Stimulated activated CD8-positive, alpha-beta memory T cell treated with anti-CD3 and anti-CD28 coated beads, Interleukin-15, amount 100 ng/mL, for 24 hours (primary cell): ENCODE results near the gene GCC1.

Source experiments
- DNase-seq: peaks from one replicate; pipeline ENCODE4 v3.0.0-alpha.2; 2020; ENCODE audit warnings: low read depth

Gene GCC1, protein sequence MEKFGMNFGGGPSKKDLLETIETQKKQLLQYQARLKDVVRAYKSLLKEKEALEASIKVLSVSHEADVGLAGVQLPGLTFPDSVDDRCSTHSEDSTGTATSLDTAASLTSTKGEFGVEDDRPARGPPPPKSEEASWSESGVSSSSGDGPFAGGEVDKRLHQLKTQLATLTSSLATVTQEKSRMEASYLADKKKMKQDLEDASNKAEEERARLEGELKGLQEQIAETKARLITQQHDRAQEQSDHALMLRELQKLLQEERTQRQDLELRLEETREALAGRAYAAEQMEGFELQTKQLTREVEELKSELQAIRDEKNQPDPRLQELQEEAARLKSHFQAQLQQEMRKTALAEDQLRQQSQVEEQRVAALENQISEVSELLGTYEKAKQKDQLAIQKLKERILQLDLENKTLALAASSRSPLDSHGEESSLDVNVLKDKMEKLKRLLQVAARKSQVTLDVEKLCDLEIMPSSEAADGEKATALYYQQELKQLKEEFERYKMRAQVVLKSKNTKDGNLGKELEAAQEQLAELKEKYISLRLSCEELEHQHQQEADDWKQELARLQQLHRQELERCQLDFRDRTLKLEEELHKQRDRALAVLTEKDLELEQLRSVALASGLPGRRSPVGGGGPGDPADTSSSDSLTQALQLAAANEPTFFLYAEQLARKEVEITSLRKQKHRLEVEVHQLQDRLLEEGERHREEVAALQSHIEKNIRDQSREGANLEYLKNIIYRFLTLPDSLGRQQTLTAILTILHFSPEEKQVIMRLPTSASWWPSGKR

DNA sequence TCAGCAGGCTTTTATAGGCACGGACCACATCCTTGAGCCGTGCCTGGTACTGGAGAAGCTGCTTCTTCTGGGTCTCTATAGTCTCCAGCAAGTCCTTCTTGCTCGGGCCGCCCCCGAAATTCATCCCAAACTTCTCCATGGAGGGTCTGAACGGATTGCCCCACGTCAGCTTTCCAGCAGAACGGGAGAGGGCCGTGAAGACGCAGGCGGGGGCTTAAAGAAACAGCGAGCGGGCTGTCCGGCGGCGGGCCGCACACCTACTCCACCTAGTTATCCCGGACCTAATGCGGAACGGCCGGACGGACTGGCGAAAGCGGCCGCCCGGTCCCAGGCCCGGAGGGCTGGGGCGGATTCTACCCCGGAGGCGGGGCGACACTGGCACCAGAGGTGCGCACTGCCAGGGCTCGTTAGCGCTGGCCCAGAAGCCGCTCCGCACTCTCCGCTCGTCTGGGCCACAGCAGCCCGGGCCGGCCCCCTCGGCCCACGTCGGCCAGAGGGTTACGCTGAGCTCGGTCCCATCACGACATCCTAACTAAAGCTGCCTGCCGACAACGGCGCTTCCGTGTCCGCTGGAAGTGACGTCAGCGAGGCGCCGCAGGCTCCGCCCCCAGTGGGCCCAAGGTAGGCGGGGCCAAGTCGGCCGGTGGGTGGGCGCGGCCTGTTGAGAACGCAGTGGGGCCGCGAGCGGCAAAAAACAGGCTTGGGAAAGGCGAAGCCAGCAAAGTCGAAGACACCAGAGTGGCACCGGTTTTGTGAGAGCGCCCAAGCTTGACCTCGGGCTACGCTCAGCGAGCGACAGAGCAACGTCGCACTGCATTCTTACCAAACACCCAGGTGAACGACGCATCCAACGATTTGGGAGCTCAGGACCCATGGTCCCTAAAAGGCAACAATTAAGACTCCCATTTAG lies at the start of gene GCC1:
GCC1 (minus strand) TSS at position 553 of the 910 bp plus-strand sequence; CDS start at position 139, 414 bp downstream.
- peak; percentile 95 for DNase-seq

DNA sequence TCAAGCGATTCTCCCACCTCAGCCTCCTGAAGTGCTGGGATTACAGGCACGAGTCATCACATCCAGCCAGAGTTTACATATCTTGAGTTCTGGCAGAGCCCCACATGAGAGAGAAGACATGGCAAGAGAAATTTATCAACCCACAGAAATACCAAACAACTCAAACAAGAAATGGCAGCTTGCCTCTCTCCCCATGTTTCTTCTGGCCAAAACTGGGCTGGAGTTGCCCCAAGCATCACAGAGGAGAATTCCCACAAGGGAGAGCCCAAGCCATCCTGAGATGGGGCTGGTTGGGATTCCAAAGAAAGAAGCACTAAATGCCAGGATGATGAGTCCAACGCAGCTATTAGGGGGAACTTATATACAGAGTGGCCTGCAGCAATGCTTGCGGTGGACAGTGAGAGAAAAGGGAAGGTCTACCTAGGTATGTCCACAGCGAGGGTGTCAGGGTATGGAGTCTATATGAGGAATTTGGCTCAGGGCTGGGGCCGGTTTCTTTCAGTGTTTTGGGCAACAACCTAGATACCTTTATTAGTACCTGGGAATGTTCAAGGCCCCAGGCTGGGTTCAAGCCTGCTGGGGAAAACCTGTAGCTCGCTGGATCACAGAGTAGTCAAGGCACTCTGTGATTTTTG lies 47.0 kb upstream of the GCC1 start:
- DNase-seq, result no peak

DNA sequence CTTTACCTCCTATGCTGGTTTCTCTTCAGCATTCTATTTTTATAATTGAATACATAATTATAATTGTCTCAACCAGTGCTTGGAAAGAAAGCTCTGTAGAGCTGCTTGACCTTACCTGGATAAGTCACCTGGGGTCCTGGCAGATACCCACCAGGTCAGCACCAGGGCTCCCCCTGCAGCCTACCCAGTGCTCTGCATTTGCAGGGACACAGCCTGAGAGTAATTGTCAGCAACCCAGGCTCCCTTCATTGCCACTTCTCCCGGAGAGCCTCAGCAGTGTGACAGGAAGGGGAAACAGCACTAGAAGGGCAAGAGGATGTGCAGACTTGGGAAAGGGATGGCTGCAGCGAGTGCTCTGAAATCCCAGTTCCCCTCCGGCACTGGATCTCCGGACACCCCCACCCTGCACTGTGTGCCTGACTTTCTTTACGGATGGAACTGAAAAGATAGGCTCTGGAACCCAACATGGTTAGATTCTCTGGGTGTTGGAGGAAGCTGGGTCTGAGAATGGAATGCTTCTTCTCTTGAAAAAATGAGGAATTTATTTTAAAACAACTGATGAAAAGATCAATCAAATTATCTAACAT lies 44.0 kb upstream of the GCC1 start:
- no peak for DNase-seq

DNA sequence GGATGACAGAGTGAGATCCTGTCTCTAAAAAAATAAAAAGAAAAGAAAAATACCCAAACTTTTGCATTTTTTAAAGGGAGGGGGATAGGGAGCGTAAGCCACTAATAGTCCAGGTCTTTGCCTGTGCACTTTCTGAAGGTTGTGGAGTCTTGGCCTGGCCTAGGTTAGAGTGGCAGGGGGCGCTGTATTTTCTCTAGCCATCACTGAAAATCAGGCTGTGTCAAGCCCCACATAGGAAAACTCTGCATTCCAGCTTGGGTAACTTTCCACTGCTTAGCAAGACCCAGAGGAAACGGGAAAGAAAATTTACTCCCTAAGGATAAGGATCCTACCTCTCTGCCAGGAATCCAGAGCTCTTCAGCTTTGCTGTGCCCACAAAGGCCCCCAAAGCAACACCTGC lies 43.0 kb upstream of the GCC1 start:
- no peak for DNase-seq

DNA sequence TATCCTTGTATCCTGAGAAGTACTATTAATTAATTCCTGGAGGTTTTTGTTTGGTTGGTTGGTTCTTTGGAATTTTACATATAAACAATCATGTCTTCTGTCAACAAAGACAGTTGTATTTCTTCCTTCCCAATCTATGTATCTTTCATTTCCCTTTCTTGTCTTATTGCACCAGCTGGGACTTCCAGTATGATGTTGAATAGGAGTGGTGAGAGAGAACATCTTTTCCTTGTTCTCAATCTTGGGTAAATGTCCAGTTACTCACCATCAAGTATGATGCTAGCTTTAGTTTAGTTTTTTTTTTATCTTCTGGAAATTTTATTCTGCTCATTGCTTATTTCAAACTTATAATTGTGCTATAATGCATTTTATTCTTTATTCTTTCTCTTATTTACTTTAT lies 39.9 kb upstream of the GCC1 start:
- DNase-seq, result no peak

DNA sequence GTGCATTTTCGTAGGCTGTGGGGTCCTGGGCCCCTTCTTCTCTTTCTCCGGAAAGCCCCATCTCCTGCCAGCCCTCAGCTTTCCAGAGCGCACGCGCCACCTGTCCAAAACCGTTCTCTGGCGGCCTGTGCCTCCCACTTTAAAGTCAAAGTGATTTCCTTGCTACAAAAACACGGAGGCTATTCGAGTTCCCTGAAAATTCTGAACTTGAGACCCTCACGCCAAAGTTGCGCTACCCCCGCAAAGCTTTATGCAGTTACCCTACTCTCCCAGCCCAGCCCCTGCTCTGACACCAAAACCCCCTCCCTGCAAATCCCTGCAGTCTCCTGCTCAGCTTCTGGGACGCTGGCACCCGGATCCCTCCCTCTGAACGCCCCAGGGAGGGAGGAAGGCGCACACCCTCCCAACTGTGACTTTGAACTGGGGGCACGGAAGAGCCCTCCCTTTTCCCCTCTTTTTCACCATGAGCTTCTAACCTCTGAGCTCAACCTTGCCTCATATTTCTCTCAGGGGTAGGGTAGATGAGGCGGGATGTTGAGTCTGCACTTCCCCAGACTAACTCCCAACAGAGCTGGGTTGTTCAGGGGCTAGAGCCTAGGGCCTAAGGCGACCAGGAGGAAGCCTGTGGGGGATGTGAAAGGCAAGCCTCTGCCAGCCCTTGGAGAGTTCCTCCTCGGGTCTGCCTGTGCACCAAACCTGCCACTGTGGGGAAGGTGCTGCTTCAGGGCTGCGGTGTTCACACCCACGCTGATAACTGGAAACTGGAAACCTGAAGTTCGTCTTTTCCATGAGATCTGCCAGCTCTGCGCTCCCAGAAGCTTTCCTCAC lies 35.2 kb upstream of the GCC1 start:
- DNase-seq, result no peak

DNA sequence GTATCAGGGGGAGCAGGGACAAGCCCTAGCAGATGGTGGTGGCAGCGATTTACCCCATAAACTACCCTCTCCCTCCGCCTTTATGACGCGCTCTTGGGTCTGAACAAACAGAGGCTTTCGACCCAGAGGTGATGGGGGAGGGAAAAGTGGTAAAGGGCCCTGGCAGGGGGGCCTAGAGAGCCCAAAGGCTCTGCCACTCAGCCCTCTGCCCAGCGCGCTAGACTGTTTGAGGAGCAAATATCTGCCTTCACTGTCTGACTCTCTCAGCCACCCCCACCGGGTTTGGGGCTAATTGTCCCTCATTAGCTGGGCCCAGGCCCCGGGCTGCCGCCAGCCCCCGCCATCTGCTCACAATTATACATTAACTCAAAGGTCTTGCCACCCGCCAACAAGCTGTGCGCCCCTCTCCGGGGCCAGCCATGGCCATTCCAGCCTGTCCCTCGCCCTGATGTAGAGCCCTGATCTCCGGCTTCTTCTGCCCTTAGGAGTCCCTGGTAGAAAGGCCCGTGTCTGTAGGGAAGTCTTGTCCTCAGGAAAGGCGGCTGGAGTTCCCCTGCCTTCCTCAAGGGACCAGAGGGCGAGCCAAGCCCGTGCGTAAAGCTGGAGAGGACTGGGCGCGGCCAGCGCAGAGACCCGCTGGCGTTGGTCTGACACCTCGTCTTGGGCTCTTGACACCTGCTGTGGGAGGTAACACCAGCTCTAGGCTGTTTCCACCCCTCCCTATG lies 34.4 kb upstream of the GCC1 start:
- DNase-seq, result no peak

DNA sequence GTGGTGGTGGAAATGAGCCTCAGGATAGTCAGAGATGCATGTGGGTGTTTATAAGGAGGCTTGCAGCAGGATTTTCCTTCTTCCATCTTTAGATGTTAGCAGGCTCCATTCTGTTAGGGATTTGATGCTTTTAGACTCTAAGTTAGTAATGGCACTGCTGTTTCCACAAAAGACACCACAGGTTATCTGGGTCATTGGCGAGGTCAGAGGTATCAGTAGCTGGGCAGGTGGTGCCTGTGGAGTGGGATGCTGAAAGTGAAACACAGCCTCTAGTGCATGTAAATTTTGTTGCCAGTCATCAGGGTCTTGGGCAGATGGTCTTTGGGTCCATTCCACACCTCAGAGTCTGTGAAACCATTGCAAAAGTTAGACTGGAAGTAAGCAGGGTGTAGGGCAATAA lies 33.4 kb upstream of the GCC1 start:
- DNase-seq, result no peak

DNA sequence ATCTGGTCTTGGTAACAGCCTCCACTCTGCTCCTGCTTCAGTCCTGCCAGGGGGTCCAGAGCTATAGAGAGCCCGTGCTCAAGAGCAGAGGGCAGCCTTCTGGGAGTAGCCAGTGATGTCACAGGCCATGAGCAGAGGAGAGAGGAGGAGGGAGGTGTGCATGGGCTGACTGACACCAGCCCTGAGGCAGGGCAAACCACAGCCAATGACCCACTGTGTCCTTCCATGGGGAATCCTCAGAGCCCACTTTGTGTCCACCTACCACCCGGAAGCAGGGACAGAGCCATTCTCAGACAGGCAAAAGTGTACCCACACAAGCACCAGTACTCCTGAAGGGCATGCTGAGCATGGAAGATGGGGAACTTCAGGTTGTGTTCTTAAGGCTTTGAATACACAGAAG lies 32.6 kb upstream of the GCC1 start, which contains the start of gene PAX4:
PAX4 (minus strand) TSS at position 101 of the 400 bp plus-strand sequence. CDS start 2,214 bp downstream, outside the sequence.
- DNase-seq, result no peak

DNA sequence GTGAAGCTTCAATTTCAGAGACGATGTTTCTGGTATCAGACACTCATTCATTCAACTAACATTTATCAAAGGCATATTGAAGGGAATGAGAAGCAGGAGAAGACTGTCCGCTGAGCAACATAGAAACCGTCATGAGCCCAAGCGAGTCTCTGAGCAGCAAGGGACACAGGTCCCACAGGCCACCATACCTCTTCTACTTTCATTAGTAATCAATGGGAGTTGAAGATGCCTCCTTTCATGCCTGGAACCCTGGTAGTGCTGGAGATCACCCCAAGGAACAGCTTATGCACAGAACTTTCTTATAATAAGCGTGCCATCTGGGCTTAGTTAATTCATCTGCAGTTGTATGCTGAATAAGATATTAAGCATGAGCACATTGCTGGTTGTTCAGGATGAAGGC lies 31.3 kb upstream of the GCC1 start:
- DNase-seq, result no peak

DNA sequence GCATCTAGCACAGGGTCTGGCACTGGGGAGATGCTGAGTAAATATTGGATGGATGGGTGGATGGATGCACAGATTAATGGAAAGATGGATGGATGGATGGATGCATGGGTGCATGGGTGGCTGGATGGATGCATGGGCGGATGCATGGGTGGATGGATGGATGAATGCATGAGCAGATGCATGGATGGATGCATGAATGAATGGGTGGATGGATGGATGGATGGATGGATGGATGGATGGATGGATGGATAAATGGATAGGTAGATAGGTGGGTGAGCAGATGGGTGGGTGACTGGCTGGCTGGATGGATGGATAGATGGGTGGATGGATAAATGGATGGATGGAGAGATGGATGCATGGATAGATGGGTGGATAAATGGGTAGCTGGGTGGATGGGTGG lies 26.9 kb upstream of the GCC1 start:
- DNase-seq, result no peak

DNA sequence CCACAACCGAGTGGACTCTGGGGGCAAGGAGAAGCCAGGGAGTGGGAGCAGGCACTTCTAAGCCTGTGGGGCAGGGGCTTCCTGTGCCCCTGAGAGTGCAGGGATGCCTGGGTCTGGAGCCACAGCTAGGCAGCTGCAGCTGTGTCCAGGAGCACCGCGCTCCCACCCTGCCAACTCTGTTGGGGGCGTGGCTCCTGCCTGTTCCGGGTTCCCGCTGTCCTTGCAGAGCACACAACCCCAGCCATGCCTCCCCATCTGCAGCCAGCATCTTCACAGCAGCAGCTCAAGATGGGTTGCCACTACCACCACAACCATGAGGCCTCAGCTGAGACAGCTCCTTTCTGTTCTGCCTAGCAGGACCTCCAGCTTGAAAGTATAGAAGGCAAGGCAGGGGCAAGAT lies 23.9 kb upstream of the GCC1 start:
- DNase-seq, result no peak

DNA sequence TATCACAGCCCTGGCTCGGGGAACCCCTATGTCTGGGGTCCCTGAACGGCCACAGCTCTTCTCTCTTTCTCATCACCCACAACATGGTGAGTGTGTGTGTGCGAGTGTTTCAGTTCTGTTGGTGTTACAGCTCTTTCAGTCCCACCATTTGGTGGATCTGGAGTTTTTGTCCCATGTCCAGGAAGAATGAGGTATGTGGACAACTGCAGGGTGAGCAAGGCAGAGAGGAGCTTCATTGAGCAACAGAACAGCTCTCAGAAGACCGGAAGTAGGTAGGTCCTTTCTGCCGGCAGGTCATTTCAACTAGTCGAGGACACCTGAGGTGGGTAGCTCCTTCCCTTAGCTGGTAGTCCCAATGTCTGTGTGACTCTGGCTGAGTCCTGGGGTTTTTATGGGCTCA lies 23.1 kb upstream of the GCC1 start:
- no peak for DNase-seq

DNA sequence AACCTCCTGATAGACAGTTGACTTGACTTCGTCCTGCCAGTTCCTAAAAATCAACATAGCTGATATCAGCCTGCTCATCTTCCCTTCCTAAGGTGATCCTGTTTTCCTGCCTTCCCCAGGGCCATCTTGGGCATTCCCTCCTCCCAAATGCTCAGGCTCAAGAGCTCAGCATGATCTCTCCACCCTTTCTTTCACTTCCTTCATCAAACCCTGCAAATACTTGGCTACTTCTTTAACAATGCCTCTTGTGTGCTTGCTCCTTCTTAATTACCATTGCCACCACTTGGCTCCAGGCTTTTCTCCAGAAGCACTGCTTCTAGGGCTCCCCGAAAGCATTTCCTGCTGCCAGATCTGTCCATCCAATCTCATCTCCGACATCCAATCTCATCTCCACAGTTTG lies 15.5 kb upstream of the GCC1 start:
- no peak for DNase-seq

DNA sequence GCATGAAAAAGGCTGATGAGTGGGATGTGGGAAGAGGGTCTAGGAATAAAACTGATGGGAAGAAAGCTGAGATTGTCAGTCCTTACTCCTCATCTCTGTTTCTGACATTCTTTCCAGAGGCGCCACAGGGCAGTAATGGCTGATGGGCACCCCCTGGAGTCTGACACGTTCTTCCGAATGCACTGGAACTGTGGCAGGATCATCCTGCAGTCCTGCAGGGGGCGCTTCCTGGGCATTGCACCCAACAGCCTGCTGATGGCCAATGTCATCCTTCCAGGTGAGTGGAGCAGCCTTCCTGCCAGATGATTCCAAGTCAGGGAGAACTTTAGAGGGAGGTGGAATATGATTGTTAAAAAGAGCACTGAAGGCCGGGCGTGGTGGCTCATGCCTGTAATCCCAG lies 12.9 kb upstream of the GCC1 start:
- DNase-seq, result no peak

DNA sequence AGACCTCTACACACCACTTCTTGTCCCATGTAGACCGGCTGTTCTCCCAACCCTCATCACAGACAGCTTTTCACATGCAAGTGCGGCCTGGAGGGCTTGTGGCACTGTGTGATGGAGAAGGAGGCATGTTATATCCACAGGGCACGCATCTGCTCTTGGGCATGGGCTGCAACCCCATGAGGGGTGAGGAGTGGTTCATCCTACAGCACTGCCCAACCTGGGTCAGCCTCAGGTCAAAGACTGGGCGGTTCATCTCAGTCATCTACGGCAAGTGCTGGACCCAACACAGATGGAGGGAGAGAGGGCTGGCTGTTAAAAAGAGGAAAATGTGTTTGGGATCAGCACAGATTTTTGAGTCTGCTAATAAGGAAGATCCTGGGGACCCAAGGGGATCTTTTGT lies 10.3 kb upstream of the GCC1 start:
- no peak for DNase-seq

DNA sequence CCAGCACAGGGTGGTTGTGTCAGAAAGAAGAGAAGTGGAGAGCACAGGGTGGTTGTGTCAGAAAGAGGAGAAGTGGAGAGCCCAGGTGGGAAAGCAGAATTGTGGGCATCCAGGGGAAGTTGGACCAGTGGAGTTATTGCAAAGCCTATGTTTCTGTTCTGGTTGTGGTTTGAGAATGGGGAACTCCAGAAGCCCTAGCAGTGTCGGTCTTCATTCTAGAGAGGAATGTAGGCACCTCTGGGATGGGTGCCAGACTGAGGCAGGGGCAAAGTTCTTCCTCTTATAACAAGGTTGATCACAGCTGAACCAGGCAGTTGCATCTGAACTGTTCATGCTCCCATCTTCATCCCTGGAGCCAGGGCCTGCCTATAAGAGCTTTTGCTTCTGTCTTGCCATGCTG lies 9.1 kb upstream of the GCC1 start:
- no peak for DNase-seq

DNA sequence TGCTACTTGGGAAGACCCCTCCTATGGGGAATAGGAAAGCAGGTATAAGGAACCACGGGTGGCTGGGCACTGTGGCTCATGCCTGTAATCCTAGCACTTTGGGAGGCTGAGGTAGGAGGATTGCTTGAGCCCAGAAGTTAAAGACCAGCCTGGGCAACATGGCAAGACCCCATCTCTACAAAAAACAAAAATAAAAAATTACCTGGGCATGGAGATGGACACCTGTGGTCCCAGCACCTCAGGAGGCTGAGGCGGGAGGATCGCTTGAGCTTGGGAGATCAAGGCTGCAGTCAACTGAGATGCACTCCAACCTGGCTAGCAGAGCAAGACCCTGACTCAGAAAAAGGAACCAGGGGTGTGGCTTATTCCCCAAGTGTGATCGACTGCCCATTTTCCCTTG lies 7.2 kb upstream of the GCC1 start:
- no peak for DNase-seq

DNA sequence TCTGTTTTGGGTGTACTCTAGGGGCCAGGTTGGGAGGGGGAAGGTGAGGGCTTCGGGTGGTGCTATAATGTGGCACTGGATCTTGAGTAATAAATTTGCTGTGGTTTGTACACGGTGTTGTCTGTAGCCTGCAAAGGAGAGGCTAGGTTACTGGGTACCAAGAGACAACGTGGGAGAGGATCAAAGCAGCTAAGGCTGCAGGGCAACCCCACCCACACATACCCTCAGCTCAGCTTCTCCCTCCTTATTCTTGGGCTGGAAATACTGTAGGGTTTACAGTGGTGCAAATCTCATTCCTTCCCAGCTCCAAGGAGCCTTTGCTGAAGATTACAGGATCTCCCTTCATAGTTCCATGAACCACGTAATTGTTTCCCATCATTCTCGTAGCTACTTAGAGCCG lies 6.2 kb upstream of the GCC1 start:
- no peak for DNase-seq

DNA sequence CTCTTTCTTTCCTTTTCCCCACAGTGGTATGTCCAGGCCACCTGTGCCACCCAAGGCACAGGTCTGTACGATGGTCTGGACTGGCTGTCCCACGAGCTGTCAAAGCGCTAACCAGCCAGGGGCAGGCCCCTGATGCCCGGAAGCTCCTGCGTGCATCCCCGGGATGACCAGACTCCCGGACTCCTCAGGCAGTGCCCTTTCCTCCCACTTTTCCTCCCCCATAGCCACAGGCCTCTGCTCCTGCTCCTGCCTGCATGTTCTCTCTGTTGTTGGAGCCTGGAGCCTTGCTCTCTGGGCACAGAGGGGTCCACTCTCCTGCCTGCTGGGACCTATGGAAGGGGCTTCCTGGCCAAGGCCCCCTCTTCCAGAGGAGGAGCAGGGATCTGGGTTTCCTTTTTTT lies 5.8 kb upstream of the GCC1 start:
- DNase-seq, result no peak
